Bronchial epithelial cell (primary cell): ENCODE results near the gene SEMA3G. TPM values are rescaled to one million over a fixed set of nuclear protein-coding genes. Genes with fewer than 3 reads are reported as not detected.

Source experiments
- DNase-seq: peaks from one replicate; pipeline ENCODE4 v3.0.0-alpha.2; 2010; ENCODE audit warnings: low read depth
- FAIRE-seq: peaks from 2 replicates; lab custom pipeline; 2011; peaks lifted over from hg19 to GRCh38; lab: Jason Lieb, UNC
- H3K27me3 ChIP-seq: 2 replicates; pipeline ENCODE4 v1.5.1; 2011; ENCODE audit warnings: low read length; ENCODE audit not compliant: control insufficient read depth, insufficient read depth
- H3K36me3 ChIP-seq: 2 replicates; pipeline ENCODE4 v1.5.1; 2011; ENCODE audit warnings: low read length; ENCODE audit not compliant: control insufficient read depth, insufficient read depth
- H3K4me3 ChIP-seq: 2 replicates; pipeline ENCODE4 v1.5.1; 2011; ENCODE audit warnings: mild to moderate bottlenecking, low read depth, low read length, control low read depth
- CTCF ChIP-seq: IDR thresholded peaks from 2 replicates; pipeline ENCODE4 v1.5.1; 2011; ENCODE audit warnings: mild to moderate bottlenecking, moderate library complexity, low read length, control low read depth, inconsistent platforms; ENCODE audit not compliant: insufficient read depth, severe bottlenecking
- total RNA-seq: library from RNA; depleted of rRNA; stranded (reverse); fragments of >200 nt; gene quantifications from 2 replicates; pipeline ENCODE4 v1.2.1, GENCODE V29; 2014

SEMA3G gene
- total RNA-seq, 1 donor from 2014 or later = under 0.01 TPM

DNA sequence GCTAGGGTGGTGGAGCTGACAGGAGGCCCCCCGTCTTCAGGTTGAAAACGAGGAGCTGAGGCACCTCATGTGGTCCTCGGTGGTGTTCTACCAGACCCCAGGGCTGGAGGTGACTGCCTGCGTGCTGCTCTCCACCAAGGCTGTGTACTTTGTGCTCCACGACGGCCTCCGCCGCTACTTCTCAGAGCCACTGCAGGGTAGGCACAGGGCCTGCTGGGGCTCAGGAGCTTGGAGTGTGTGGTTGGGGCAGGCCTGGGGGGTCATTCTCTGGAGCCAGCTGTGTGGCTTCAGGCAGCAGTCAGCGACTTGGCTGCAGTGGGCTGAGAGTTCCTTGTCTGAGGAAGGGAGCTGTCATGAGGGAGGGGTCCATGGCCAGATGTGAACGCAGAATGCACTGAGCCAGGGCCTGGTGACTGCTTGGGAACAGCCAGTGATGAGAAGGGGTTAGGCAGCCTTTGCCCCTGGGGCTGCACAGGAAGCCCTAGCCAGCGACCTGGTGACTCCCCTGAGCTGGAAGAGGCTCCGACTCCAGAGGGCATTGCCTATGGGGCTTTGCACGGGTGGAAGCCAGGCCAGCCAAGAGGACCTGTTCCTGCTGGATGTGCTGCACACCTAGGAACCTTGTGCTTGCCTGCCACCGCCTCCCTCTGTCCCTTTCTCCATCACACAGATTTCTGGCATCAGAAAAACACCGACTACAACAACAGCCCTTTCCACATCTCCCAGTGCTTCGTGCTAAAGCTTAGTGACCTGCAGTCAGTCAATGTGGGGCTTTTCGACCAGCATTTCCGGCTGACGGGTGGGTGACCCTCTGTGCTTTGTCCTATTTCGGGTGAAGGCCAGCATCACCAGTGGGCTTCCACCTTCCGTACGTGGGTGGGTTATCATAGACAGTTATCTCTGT is 45.4 kb upstream of the SEMA3G start:
- DNase-seq = no peak
- peaks cover 47% of the 10 kb centered on the region for H3K36me3 ChIP-seq
- no peaks in the 10 kb centered on the region for H3K27me3 ChIP-seq
- no peak overlapping the region for H3K4me3 ChIP-seq
- FAIRE-seq = no peak
- no peak for TF ChIP-seq CTCF

DNA sequence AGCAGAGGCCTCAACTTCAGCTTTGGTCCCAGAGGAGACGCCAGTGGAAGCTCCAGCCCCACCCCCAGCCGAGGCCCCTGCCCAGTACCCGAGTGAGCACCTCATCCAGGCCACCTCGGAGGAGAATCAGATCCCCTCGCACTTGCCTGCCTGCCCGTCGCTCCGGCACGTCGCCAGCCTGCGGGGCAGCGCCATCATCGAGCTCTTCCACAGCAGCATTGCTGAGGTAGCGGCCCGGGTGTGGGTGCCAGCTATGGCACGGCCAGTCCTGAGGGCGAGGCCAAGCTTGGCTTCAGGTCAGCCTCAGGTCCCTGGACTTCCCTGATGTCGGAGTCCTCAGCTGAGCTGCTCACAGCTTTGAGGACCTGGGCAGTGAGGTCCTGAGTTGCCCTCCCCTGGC is 44.5 kb upstream of the SEMA3G start:
- H3K4me3 ChIP-seq = no peak overlapping the region
- H3K27me3 ChIP-seq = no peaks in the 10 kb centered on the region
- TF ChIP-seq CTCF = no peak
- FAIRE-seq (no peak), DNase-seq (no peak)
- H3K36me3 ChIP-seq = peaks cover 48% of the 10 kb centered on the region

DNA sequence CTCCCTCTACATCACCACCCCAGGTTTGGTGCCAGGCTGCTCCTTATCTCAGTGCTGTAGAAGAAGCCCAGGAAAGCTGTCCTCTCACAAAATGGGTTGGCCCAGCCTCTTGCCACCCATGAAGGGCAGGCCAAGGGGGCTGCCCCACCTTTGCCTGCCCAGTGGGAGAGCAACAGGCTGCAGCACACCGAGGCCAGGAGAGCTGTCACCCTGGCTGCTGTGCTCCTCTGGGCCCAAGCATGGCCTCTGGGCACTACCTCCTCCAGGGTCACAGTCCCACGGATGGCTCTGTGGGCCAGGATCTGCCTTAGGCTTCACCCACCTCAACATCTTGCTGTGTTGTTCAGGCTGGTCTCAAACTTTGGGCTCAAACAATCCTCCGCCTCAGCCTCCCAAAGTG is 43.8 kb upstream of the SEMA3G start:
- no peak for DNase-seq
- no peak for FAIRE-seq
- Histone ChIP-seq H3K4me3 (no peak overlapping the region), H3K27me3 (no peaks in the 10 kb centered on the region), H3K36me3 (peaks cover 48% of the 10 kb centered on the region)
- no peak for TF ChIP-seq CTCF

- TF ChIP-seq CTCF = no peak
- H3K27me3 ChIP-seq = no peaks in the 10 kb centered on the region
- DNase-seq (no peak), FAIRE-seq (no peak)
- H3K36me3 ChIP-seq = peaks cover 48% of the 10 kb centered on the region
- no peak overlapping the region for H3K4me3 ChIP-seq
These were observed 43.1 kb upstream of the SEMA3G start for GRCh38 chr3:52487788-52488691.

DNA sequence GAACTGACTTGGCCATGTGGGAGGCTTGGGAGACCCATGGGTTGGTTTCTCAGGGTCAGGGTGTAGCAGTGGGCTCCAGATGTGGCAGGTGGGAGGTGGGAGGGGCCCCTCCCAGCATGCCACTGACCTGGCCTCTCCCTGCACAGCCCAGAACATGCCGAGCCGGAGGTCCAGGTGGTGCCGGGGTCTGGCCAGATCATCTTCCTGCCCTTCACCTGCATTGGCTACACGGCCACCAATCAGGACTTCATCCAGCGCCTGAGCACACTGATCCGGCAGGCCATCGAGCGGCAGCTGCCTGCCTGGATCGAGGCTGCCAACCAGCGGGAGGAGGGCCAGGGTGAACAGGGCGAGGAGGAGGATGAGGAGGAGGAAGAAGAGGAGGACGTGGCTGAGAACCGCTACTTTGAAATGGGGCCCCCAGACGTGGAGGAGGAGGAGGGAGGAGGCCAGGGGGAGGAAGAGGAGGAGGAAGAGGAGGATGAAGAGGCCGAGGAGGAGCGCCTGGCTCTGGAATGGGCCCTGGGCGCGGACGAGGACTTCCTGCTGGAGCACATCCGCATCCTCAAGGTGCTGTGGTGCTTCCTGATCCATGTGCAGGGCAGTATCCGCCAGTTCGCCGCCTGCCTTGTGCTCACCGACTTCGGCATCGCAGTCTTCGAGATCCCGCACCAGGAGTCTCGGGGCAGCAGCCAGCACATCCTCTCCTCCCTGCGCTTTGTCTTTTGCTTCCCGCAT is 42.3 kb upstream of the SEMA3G start:
- TF ChIP-seq CTCF = no peak
- no peak for FAIRE-seq
- H3K4me3 ChIP-seq = no peak overlapping the region
- peaks cover 46% of the 10 kb centered on the region for H3K36me3 ChIP-seq
- no peak for DNase-seq
- H3K27me3 ChIP-seq = no peaks in the 10 kb centered on the region
